ENCODE results near the gene GBE1.
"Not testable (repeated sequence)": the region's sequence is repeated elsewhere in the genome, so short reads cannot be mapped to it uniquely, and the experiment has no call there.

GBE1 gene

DNA sequence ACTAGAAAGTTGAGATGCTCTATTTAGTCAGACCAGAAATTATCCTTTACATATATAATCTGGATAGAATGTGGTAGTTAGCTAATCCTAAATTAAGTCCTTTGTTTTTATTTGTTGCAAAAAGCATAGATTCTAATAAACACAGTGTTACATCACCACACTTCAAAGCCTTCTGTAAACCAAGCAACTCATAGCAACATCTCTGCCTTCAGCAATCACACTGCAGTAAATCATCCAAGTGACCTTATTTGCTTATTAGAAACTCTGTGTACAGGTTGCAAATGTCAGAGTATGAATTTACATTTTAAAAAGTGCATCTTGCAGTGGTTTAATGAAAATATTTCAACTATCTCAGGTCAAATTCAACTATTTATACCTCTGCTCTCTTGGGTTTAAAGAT, 242.5 kb downstream of the GBE1 start:
- DNase-seq = no peak

DNA sequence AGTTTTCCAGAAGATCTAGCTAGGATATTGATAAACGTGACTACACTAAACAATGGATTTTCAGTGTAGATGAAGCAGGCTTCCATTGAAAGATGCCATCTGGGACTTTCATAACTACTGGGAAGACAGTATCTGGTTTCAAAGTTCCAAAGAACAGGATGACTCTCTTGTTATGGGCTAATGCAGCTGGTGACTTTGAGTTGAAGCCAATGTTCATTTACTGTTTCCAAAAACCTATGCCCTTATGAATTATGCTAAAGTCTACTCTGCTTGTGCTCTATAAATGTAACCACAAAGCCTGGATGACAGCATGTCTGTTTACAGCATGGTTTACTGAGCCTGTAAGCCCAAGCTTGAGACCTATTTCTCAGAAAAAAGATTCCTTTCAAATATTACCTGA, 245.4 kb downstream of the GBE1 start:
- DNase-seq = no peak

DNA sequence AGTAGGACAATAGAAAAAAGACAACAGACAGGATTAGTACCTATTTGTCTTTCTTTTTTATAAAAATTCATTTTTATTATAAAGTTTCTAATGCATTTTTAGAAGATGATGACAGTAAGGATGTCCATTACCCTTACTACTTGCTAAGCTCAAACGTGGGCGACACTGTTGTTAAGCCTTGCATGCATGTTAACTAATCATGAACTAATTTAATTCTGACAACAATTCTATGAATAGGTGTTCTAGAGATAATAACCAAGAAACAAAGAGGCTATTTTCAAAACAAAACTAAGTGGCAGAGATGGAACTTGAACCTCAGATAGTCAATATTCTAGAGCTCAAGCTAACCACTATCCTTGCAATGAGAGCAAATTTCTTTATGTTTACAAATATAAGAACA, 247.9 kb downstream of the GBE1 start:
- DNase-seq = no peak

- no peak for DNase-seq
Measured at GRCh38 chr3:81503026-81503425, 258.4 kb downstream of the GBE1 start.

DNA sequence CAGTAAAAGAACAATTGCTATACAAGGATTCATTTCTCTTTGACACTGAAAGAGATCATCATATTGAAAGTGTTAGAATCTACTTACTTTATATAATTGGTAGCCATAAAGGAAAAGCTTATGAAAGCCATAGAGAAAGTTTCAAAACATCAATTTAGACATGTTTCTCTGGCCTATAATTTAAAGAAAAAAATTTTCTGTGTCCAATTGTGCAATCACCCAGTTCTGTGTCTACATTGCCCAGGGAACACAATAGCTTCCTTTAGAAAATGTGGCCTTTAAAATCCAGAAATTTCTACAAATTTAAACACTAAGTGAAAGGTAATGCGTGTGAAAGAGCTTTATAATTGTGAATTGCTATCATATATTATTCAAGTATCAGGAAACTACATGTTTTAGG, 259.2 kb downstream of the GBE1 start:
- no peak for DNase-seq

- no peak for DNase-seq
Measured at GRCh38 chr3:81500039-81500438, 261.4 kb downstream of the GBE1 start.

DNA sequence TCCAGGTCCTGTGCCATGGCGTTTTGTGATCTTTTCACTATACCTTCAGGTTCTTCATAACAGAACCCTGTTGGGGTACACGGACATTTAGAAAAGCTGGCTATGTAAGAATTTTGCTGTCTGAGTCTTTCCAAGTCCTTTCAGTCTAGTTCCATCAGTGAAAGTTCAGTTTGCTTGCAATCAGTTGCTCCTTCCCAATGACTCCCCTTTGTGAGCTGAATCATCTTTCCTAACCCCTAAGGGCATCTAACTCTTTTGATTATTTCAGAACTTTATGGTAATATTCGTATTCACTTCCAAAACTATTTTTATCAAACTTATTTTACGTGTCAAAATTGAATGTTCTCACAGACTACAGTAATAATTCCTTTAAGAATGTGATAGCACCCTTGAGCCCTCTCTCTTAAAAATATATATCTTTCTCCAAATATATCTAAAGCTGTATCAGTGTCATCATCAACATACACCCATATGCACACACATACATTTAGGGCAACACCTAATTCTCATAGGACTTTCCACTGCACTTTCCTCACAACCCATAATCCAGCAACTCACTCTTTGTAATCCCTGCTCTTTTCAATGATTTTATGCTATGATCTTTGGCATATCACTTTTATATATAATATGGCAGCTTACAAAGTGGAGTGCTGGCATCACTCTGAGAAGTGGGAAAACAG, 263.7 kb downstream of the GBE1 start:
- no peak for DNase-seq

- DNase-seq = no peak
Measured at GRCh38 chr3:81496407-81497104, 264.9 kb downstream of the GBE1 start.

GRCh38 chr3:81492471-81492870, 269.0 kb downstream of the GBE1 start:
- not testable (repeated sequence) for DNase-seq

DNA sequence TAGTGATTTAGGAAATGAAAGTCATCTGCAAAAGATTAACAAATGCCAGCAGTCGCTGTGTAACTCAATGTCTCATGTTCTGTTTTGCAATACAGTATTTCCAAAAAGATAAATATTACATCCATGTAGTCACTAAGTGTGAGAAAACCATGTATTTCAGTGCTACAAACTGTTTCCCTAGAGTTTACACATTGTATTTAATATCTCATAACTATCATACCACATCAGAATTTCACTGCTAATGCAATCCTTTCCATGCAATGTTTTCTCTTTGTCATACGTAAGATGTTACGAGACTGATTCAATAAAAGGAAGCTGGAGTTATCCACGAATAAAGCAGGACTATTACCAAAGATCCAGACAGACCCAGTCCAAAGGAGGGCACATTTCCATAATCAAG, 269.4 kb downstream of the GBE1 start:
- no peak for DNase-seq

- no peak for DNase-seq
Measured at GRCh38 chr3:81490541-81491288, 270.7 kb downstream of the GBE1 start.

- no peak for DNase-seq
Measured at GRCh38 chr3:81485444-81485865, 276.0 kb downstream of the GBE1 start.

DNA sequence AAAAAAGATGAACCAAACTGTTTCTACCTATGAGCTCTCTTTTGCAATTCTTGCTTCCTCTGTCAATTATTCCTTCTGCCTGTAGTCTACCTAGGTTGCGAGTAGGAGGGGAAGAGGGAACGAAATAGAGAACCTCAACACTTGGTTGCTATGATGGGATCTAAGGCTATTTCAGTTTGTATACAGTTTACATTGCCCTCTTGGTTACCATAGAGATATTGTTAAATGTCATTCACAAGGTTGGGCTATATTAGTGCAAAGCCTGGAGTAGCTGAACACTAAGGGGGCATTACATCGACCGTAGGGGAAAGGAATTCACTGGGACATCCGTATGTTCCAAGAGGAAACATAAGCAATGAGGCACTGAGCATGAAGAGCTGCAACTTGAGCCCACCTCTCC, 276.9 kb downstream of the GBE1 start:
- DNase-seq = no peak

- DNase-seq = no peak
Measured at GRCh38 chr3:81483046-81483445, 278.4 kb downstream of the GBE1 start.

- DNase-seq = no peak
Measured at GRCh38 chr3:81477740-81478139, 283.7 kb downstream of the GBE1 start.

- no peak for DNase-seq
Measured at GRCh38 chr3:81476692-81477091, 284.8 kb downstream of the GBE1 start.

GRCh38 chr3:81472600-81473362, 288.7 kb downstream of the GBE1 start:
- no peak for DNase-seq

- no peak for DNase-seq
Measured at GRCh38 chr3:81470524-81471278, 290.7 kb downstream of the GBE1 start.

DNA sequence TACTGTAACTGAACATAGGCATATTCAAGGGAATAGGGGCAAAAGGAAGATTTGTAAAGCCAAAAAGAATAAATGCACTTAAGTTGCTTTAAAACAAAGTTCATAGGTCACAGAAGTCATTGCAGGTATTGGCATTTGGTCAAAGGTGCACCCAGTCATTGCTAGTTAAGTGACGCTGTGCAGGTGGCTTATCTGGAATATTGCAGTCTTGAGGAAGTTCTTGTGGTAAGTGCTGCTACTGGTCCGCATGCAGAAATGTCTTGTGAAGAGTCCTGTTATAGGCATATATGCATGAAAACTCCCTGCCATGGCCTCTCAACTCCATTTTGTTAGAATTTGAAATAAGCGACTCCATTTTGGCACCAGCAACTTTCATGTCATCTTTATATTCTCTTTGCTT, 293.1 kb downstream of the GBE1 start:
- DNase-seq = no peak

- no peak for DNase-seq
Measured at GRCh38 chr3:81466201-81466560, 295.3 kb downstream of the GBE1 start.

GRCh38 chr3:81465510-81466200, 295.8 kb downstream of the GBE1 start:
- no peak for DNase-seq

DNA sequence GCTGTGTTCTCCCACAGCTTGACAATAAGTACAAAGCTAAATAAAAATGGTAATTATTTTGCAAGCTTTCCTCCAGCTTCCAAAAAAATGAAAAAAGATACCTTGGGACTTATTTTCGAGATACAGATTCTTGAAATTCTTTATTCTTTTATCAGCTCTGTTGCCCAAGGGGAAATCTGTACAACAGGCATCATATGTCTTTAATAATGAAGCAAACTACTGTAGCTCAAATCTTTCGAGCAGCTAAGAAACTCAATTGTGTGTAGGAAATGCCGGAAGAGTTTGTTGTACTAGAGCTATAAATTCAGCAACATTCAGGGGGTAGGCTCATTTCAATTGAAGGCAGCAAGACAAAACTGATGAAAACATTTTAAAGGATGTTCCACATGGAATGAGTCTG, 297.7 kb downstream of the GBE1 start:
- DNase-seq = no peak

Measured in NCI-H1417 treated with DMSO at 0.1 percent for 48 hours (cell line).